C4-2B (cell line): ENCODE data around the gene ATXN1.

Experiments used
- CTCF ChIP-seq: fragments of 450-650 bp; conservative IDR thresholded peaks from 2 replicates; pipeline ENCODE4 v1.5.1; 2017; ENCODE audit warnings: mild to moderate bottlenecking
- ZFX ChIP-seq: fragments of 450-650 bp; IDR thresholded peaks from 2 replicates; pipeline ENCODE4 v1.6.1; 2017

GRCh38 chr6:16369989-16370388 lies 391.3 kb downstream of the ATXN1 start:
- TF ChIP-seq CTCF, result no peak
- TF ChIP-seq ZFX, result no peak
